ENCODE measurements around the gene FSTL5.

FSTL5 gene

DNA sequence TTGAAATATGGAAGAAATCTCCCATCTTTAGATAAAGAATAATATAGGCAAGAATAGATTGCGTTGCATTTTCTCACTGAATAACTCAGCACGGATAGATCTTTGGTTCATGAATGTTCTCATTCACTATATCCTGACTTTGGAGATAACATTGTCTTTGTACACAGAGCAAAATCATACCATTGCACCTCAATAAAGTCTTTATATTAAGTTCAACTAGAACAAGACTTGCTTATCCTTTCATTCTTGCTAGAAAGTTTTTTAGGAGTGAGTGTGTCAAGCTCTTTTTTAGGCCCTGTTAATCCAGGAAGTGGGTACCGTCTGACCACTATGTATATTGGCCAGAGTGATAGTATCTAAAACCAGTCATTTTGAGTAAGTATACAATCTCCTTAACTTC lies 658.7 kb downstream of the FSTL5 start:
- no peaks in the 10 kb centered on the region for H3K79me1 ChIP-seq (replicated peaks; ENCODE audit: low read length, poor library complexity, severe bottlenecking)
- no peak overlapping the region for H3K14ac ChIP-seq (ENCODE audit: low read length in 2 of 2)
- no peak overlapping the region for H2BK5ac ChIP-seq (ENCODE audit: low read depth, low read length, poor library complexity, severe bottlenecking)
- H2BK12ac ChIP-seq (ENCODE audit: low read length in 2 of 2): no peak overlapping the region
- no peak overlapping the region for H2BK120ac ChIP-seq (ENCODE audit: low read depth, low read length)
- H3K4ac ChIP-seq (ENCODE audit: low read depth in 1 of 2, low read length in 2 of 2): no peak overlapping the region
- H2AK5ac ChIP-seq (ENCODE audit: low read length, severe bottlenecking): no peak overlapping the region
- no peak for DNase-seq
- no peak overlapping the region for H3K27ac ChIP-seq (ENCODE audit: low read length, poor library complexity, severe bottlenecking)
- no peak overlapping the region for H4K8ac ChIP-seq (ENCODE audit: low read length)
- H3K9ac ChIP-seq (ENCODE audit: low read length): no peak overlapping the region
- H3K36me3 ChIP-seq (ENCODE audit: control insufficient read depth in 1 of 2, insufficient read depth in 2 of 2, low read depth in 1 of 2, low read length in 2 of 2): no peaks in the 10 kb centered on the region
- H2AFZ ChIP-seq (ENCODE audit: low read depth, low read length): no peak overlapping the region
- H2BK15ac ChIP-seq (ENCODE audit: low read depth, poor library complexity, severe bottlenecking): no peak overlapping the region
- H4K91ac ChIP-seq (ENCODE audit: low read length): no peak overlapping the region
- no peak overlapping the region for H3K4me2 ChIP-seq (ENCODE audit: low read length, poor library complexity, severe bottlenecking)
- 100% methylated on average over 1 of the region's 3 CpGs for WGBS
- H3K4me1 ChIP-seq (ENCODE audit: control insufficient read depth, insufficient read depth, low read depth, low read length): no peaks in the 10 kb centered on the region
- H3K23ac ChIP-seq (ENCODE audit: low read length in 2 of 2): no peak overlapping the region
- no peaks in the 10 kb centered on the region for H3K9me3 ChIP-seq (ENCODE audit: control insufficient read depth, low read length)
- no peak overlapping the region for H3K4me3 ChIP-seq (ENCODE audit: insufficient read depth in 1 of 2, low read depth in 1 of 2, low read length in 2 of 2)
- H3K18ac ChIP-seq (ENCODE audit: low read depth in 1 of 2, low read length in 2 of 2): no peak overlapping the region
- no peaks in the 10 kb centered on the region for H3K27me3 ChIP-seq (ENCODE audit: control insufficient read depth in 1 of 2, insufficient read depth in 1 of 2, low read length in 2 of 2)

DNA sequence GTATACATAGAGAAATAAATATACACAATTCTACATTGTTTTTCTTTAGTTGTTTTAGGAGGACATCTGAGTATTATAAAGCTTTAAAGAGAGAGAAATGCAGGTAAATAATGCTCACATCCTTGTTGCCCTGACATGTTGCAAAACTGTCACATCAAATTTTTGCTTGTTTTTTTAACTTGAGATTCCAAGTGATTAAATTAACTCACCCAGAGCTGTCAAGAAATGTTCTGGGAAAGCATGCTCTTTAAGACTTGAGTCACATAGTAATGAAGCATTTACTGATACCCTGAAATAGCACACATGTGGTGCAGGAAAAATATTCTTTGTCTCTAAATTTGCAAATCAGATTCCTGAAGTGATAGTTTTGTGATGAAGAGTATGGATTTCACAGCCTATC lies 665.6 kb downstream of the FSTL5 start:
- DNase-seq: no peak
- H4K8ac ChIP-seq (ENCODE audit: low read length): no peak overlapping the region
- H3K4me3 ChIP-seq (ENCODE audit: insufficient read depth in 1 of 2, low read depth in 1 of 2, low read length in 2 of 2): no peak overlapping the region
- H3K79me1 ChIP-seq (replicated peaks; ENCODE audit: low read length, poor library complexity, severe bottlenecking): no peaks in the 10 kb centered on the region
- H3K4me2 ChIP-seq (ENCODE audit: low read length, poor library complexity, severe bottlenecking): no peak overlapping the region
- H3K4ac ChIP-seq (ENCODE audit: low read depth in 1 of 2, low read length in 2 of 2): no peak overlapping the region
- H2AFZ ChIP-seq (ENCODE audit: low read depth, low read length): no peak overlapping the region
- H3K36me3 ChIP-seq (ENCODE audit: control insufficient read depth in 1 of 2, insufficient read depth in 2 of 2, low read depth in 1 of 2, low read length in 2 of 2): no peaks in the 10 kb centered on the region
- H2BK5ac ChIP-seq (ENCODE audit: low read depth, low read length, poor library complexity, severe bottlenecking): no peak overlapping the region
- no peak overlapping the region for H3K9ac ChIP-seq (ENCODE audit: low read length)
- no peaks in the 10 kb centered on the region for H3K27me3 ChIP-seq (ENCODE audit: control insufficient read depth in 1 of 2, insufficient read depth in 1 of 2, low read length in 2 of 2)
- H3K4me1 ChIP-seq (ENCODE audit: control insufficient read depth, insufficient read depth, low read depth, low read length): no peaks in the 10 kb centered on the region
- H2AK5ac ChIP-seq (ENCODE audit: low read length, severe bottlenecking): no peak overlapping the region
- no peak overlapping the region for H4K91ac ChIP-seq (ENCODE audit: low read length)
- H3K18ac ChIP-seq (ENCODE audit: low read depth in 1 of 2, low read length in 2 of 2): no peak overlapping the region
- no peak overlapping the region for H3K23ac ChIP-seq (ENCODE audit: low read length in 2 of 2)
- no peak overlapping the region for H3K14ac ChIP-seq (ENCODE audit: low read length in 2 of 2)
- no peak overlapping the region for H2BK120ac ChIP-seq (ENCODE audit: low read depth, low read length)
- H2BK15ac ChIP-seq (ENCODE audit: low read depth, poor library complexity, severe bottlenecking): no peak overlapping the region
- no peaks in the 10 kb centered on the region for H3K9me3 ChIP-seq (ENCODE audit: control insufficient read depth, low read length)
- H2BK12ac ChIP-seq (ENCODE audit: low read length in 2 of 2): no peak overlapping the region
- H3K27ac ChIP-seq (ENCODE audit: low read length, poor library complexity, severe bottlenecking): no peak overlapping the region

DNA sequence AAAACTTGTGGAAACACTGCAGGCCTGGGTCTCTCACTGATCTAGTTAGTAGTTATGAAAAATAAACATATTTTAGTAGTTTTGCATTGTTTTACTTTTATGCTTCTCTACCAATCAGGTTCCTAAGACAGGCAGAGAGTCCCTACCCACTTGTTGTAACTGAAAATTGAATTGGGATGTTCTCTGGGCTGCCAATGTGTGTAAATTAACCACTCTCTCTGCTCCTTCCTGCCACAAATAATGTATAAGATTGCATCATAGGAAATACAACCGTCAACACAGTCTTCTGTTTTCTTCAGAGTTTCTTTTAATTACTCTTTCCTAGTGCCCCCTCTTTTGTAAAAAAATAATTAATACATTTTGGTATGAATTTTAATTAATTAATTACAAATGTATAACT lies 677.3 kb downstream of the FSTL5 start:
- H3K36me3 ChIP-seq (ENCODE audit: control insufficient read depth in 1 of 2, insufficient read depth in 2 of 2, low read depth in 1 of 2, low read length in 2 of 2): no peaks in the 10 kb centered on the region
- no peaks in the 10 kb centered on the region for H3K79me1 ChIP-seq (replicated peaks; ENCODE audit: low read length, poor library complexity, severe bottlenecking)
- no peak overlapping the region for H2BK5ac ChIP-seq (ENCODE audit: low read depth, low read length, poor library complexity, severe bottlenecking)
- H3K4ac ChIP-seq (ENCODE audit: low read depth in 1 of 2, low read length in 2 of 2): no peak overlapping the region
- H2BK120ac ChIP-seq (ENCODE audit: low read depth, low read length): no peak overlapping the region
- H3K18ac ChIP-seq (ENCODE audit: low read depth in 1 of 2, low read length in 2 of 2): no peak overlapping the region
- H4K91ac ChIP-seq (ENCODE audit: low read length): no peak overlapping the region
- DNase-seq: no peak
- no peaks in the 10 kb centered on the region for H3K9me3 ChIP-seq (ENCODE audit: control insufficient read depth, low read length)
- H3K27me3 ChIP-seq (ENCODE audit: control insufficient read depth in 1 of 2, insufficient read depth in 1 of 2, low read length in 2 of 2): no peaks in the 10 kb centered on the region
- no CpG with 5 or more reads among the region's 1 CpG for WGBS
- no peak overlapping the region for H2AK5ac ChIP-seq (ENCODE audit: low read length, severe bottlenecking)
- H3K9ac ChIP-seq (ENCODE audit: low read length): no peak overlapping the region
- H3K4me1 ChIP-seq (ENCODE audit: control insufficient read depth, insufficient read depth, low read depth, low read length): no peaks in the 10 kb centered on the region
- H4K8ac ChIP-seq (ENCODE audit: low read length): no peak overlapping the region
- H3K14ac ChIP-seq (ENCODE audit: low read length in 2 of 2): no peak overlapping the region
- no peak overlapping the region for H3K27ac ChIP-seq (ENCODE audit: low read length, poor library complexity, severe bottlenecking)
- H2AFZ ChIP-seq (ENCODE audit: low read depth, low read length): no peak overlapping the region
- H3K23ac ChIP-seq (ENCODE audit: low read length in 2 of 2): no peak overlapping the region
- no peak overlapping the region for H3K4me2 ChIP-seq (ENCODE audit: low read length, poor library complexity, severe bottlenecking)
- H2BK15ac ChIP-seq (ENCODE audit: low read depth, poor library complexity, severe bottlenecking): no peak overlapping the region
- H2BK12ac ChIP-seq (ENCODE audit: low read length in 2 of 2): no peak overlapping the region
- no peak overlapping the region for H3K4me3 ChIP-seq (ENCODE audit: insufficient read depth in 1 of 2, low read depth in 1 of 2, low read length in 2 of 2)

DNA sequence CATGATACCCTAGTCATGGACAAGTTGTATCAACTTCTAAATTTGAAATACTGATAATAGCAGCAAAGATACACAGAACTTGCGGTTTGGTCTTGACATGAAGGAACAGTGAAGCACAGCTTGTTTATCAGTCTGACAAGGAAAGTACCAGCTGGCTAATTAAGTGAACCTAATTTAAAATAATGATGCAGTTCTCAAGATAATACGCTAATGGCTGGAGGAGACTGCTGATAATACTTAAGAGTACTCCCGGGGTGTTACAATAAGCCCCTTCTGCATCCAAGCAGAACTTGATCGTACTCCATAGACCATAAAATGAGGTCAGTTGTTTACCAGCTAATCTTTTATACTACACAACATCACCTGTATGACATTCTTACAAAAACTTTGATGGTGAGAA lies 697.5 kb downstream of the FSTL5 start:
- H2BK120ac ChIP-seq (ENCODE audit: low read depth, low read length): no peak overlapping the region
- H3K23ac ChIP-seq (ENCODE audit: low read length in 2 of 2): no peak overlapping the region
- no peak overlapping the region for H2BK12ac ChIP-seq (ENCODE audit: low read length in 2 of 2)
- no peak overlapping the region for H3K27ac ChIP-seq (ENCODE audit: low read length, poor library complexity, severe bottlenecking)
- no peak overlapping the region for H3K9ac ChIP-seq (ENCODE audit: low read length)
- no peak overlapping the region for H3K4me3 ChIP-seq (ENCODE audit: insufficient read depth in 1 of 2, low read depth in 1 of 2, low read length in 2 of 2)
- no peak overlapping the region for H3K14ac ChIP-seq (ENCODE audit: low read length in 2 of 2)
- no peak overlapping the region for H2AK5ac ChIP-seq (ENCODE audit: low read length, severe bottlenecking)
- no peaks in the 10 kb centered on the region for H3K4me1 ChIP-seq (ENCODE audit: control insufficient read depth, insufficient read depth, low read depth, low read length)
- H3K79me1 ChIP-seq (replicated peaks; ENCODE audit: low read length, poor library complexity, severe bottlenecking): no peaks in the 10 kb centered on the region
- H4K91ac ChIP-seq (ENCODE audit: low read length): no peak overlapping the region
- no peaks in the 10 kb centered on the region for H3K9me3 ChIP-seq (ENCODE audit: control insufficient read depth, low read length)
- no peak overlapping the region for H2AFZ ChIP-seq (ENCODE audit: low read depth, low read length)
- no peak for DNase-seq
- no peak overlapping the region for H4K8ac ChIP-seq (ENCODE audit: low read length)
- H3K27me3 ChIP-seq (ENCODE audit: control insufficient read depth in 1 of 2, insufficient read depth in 1 of 2, low read length in 2 of 2): no peaks in the 10 kb centered on the region
- 79% methylated on average over 4 of the region's 4 CpGs for WGBS
- no peak overlapping the region for H2BK15ac ChIP-seq (ENCODE audit: low read depth, poor library complexity, severe bottlenecking)
- no peak overlapping the region for H3K4ac ChIP-seq (ENCODE audit: low read depth in 1 of 2, low read length in 2 of 2)
- H2BK5ac ChIP-seq (ENCODE audit: low read depth, low read length, poor library complexity, severe bottlenecking): no peak overlapping the region
- H3K4me2 ChIP-seq (ENCODE audit: low read length, poor library complexity, severe bottlenecking): no peak overlapping the region
- H3K18ac ChIP-seq (ENCODE audit: low read depth in 1 of 2, low read length in 2 of 2): no peak overlapping the region
- no peaks in the 10 kb centered on the region for H3K36me3 ChIP-seq (ENCODE audit: control insufficient read depth in 1 of 2, insufficient read depth in 2 of 2, low read depth in 1 of 2, low read length in 2 of 2)
